RWPE2 (cell line): ENCODE results near the gene SLX4IP.
A peak's percentile ranks its signal among the peaks of the same experiment; 100 is the strongest.

Experiments
- ATAC-seq: fragments of 200-7000 bp; cut with Tn5 transposase; 3 replicates; pipeline ENCODE4 v1.9.1; 2021; ENCODE audit warnings: low read depth
- DNase-seq: peaks from one replicate; pipeline ENCODE4 v3.0.0-alpha.2; 2020; ENCODE audit warnings: low spot score
- H3K27ac ChIP-seq: fragments of 450-650 bp; 2 replicates; pipeline ENCODE4 v1.5.1; 2017; ENCODE audit warnings: mild to moderate bottlenecking; ENCODE audit not compliant: poor library complexity, severe bottlenecking
- H3K27me3 ChIP-seq: fragments of 250-450 bp; sonication (Bioruptor Pico); 2 replicates; pipeline ENCODE4 v1.5.1; 2021; ENCODE audit warnings: mild to moderate bottlenecking, moderate library complexity; ENCODE audit not compliant: insufficient read depth, poor library complexity, severe bottlenecking
- H3K36me3 ChIP-seq: fragments of 250-450 bp; sonication (Bioruptor Pico); 2 replicates; pipeline ENCODE4 v1.5.1; 2020; ENCODE audit warnings: low read depth, mild to moderate bottlenecking, moderate library complexity
- H3K4me1 ChIP-seq: fragments of 250-450 bp; sonication (Bioruptor Pico); 2 replicates; pipeline ENCODE4 v1.5.1; 2021; ENCODE audit warnings: mild to moderate bottlenecking, moderate library complexity; ENCODE audit not compliant: insufficient read depth, poor library complexity, severe bottlenecking
- H3K4me3 ChIP-seq: fragments of 250-450 bp; sonication (Bioruptor Pico); 2 replicates; pipeline ENCODE4 v1.5.1; 2021; ENCODE audit warnings: mild to moderate bottlenecking, moderate library complexity; ENCODE audit not compliant: severe bottlenecking
- H3K9me3 ChIP-seq: fragments of 250-450 bp; sonication (Bioruptor Pico); 2 replicates; pipeline ENCODE4 v1.5.1; 2021; ENCODE audit warnings: mild to moderate bottlenecking, moderate library complexity; ENCODE audit not compliant: severe bottlenecking
- CTCF ChIP-seq: fragments of 450-650 bp; IDR thresholded peaks from one replicate; pipeline ENCODE4 v1.5.1; 2017; ENCODE audit warnings: mild to moderate bottlenecking, moderate library complexity; ENCODE audit not compliant: poor library complexity, severe bottlenecking

The SLX4IP gene

GRCh38 chr20:10433014-10433622, 2.0 kb upstream of the SLX4IP start:
- ATAC-seq (no peak; the same call in 2 of the 3 replicates), DNase-seq (no peak)
- no peaks in the 10 kb centered on the region for H3K27me3 ChIP-seq
- no peak for TF ChIP-seq CTCF
- peaks cover 17% of the 10 kb centered on the region for H3K4me1 ChIP-seq
- H3K9me3 ChIP-seq, result no peaks in the 10 kb centered on the region
- peaks cover 13% of the 10 kb centered on the region for H3K36me3 ChIP-seq
- H3K27ac ChIP-seq, result peak overlapping the region; percentile 79
- peak overlapping the region; percentile 75 for H3K4me3 ChIP-seq

GRCh38 chr20:10433623-10434466, 1.3 kb upstream of the SLX4IP start, which contains the start of gene MKKS:
Gene MKKS, minus strand, starts transcription at chr20:10434222. Its CDS starts 20,708 bp downstream, at chr20:10413514.
- peak; percentile 52 for ATAC-seq
- peak within 1 kb of the TSS; percentile 79 for H3K27ac ChIP-seq
- peak within 1 kb of the TSS; percentile 75 for H3K4me3 ChIP-seq
- H3K4me1 ChIP-seq, result peaks cover 17% of the 10 kb centered on the region
- no peak for TF ChIP-seq CTCF
- DNase-seq, result peak; percentile 88
- no peaks in the 10 kb centered on the region for H3K9me3 ChIP-seq
- no peaks in the 10 kb centered on the region for H3K27me3 ChIP-seq
- peaks cover 13% of the 10 kb centered on the region for H3K36me3 ChIP-seq

GRCh38 chr20:10434467-10434831, 656 bp upstream of the SLX4IP start:
- no peaks in the 10 kb centered on the region for H3K9me3 ChIP-seq
- peak; percentile 64 for ATAC-seq
- H3K27me3 ChIP-seq, result no peaks in the 10 kb centered on the region
- peaks cover 17% of the 10 kb centered on the region for H3K4me1 ChIP-seq
- peak; percentile 93 for DNase-seq
- H3K36me3 ChIP-seq, result peaks cover 14% of the 10 kb centered on the region
- TF ChIP-seq CTCF, result no peak
- peak overlapping the region; percentile 75 for H3K4me3 ChIP-seq
- H3K27ac ChIP-seq, result peak overlapping the region; percentile 79

- peak overlapping the region; percentile 79 for H3K27ac ChIP-seq
- H3K4me3 ChIP-seq, result peak overlapping the region; percentile 75
- no peaks in the 10 kb centered on the region for H3K9me3 ChIP-seq
- DNase-seq (no peak), ATAC-seq (no peak)
- H3K4me1 ChIP-seq, result peaks cover 6% of the 10 kb centered on the region
- no peaks in the 10 kb centered on the region for H3K27me3 ChIP-seq
- peaks cover 12% of the 10 kb centered on the region for H3K36me3 ChIP-seq
- no peak for TF ChIP-seq CTCF
Measured at GRCh38 chr20:10436053-10436699, 1.1 kb downstream of the SLX4IP start.
